Measurements from ENCODE around the gene OSBPL1A. TPM values are rescaled to one million over a fixed set of nuclear protein-coding genes. Genes with fewer than 3 reads are reported as not detected.
A peak's percentile ranks its signal among the peaks of the same experiment; 100 is the strongest.

Gene OSBPL1A
- total and polyA plus RNA-seq, 2 donors from 2014 or later = 27.0 to 40.3 TPM

DNA sequence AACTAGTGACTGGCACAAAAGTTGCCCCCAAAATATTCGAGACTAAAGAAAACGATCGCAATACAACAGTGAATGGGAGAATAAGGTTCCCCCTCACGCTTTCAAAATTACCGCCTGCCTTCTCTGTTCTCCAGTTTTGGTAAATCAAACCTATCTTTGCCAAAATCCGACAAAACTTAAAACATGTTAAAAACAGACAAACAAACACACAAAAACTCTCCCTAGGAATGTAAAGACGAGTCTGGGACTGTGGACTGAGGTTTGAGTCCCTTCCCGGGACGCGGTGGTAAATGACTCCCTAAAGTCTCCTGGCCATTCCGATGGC, 28.4 kb upstream of the OSBPL1A start:
- H3K27ac ChIP-seq (ENCODE audit: low read depth in 2 of 2, low read length in 2 of 2) = peak overlapping the region in 1 of 2 donors; percentile 23
- H3K36me3 ChIP-seq (ENCODE audit: control insufficient read depth in 2 of 3, insufficient read depth in 3 of 3, low read length in 3 of 3) = no peaks in the 10 kb centered on the region
- FAIRE-seq (no peak), DNase-seq (no peak)
- peaks cover 0 to 7% (median 0%) of the 10 kb centered on the region in 3 donors for H3K9me3 ChIP-seq (ENCODE audit: control insufficient read depth in 2 of 3, insufficient read depth in 1 of 3, low read length in 3 of 3)
- intact Hi-C loops (cut with DNase I) = no loop called here
- TF ChIP-seq CTCF (IDR thresholded peaks at IDR 0.05; ENCODE audit: borderline replicate concordance, extremely low read depth, insufficient read depth) = no peak
- peaks cover 0 to 3% (median 2%) of the 10 kb centered on the region in 3 donors for H3K4me1 ChIP-seq (ENCODE audit: control insufficient read depth in 2 of 3, insufficient read depth in 2 of 3, low read depth in 1 of 3, low read length in 3 of 3)
- peak overlapping the region; percentile 44 to 87 (median 78) for H3K4me3 ChIP-seq (ENCODE audit: low read length in 3 of 3)
- peaks cover 5% of the 10 kb centered on the region for H3K27me3 ChIP-seq (ENCODE audit: control insufficient read depth, insufficient read depth, low read length)
- H3K9ac ChIP-seq (ENCODE audit: low read length in 3 of 3) = peak overlapping the region in 1 of 3 donors; percentile 6

DNA sequence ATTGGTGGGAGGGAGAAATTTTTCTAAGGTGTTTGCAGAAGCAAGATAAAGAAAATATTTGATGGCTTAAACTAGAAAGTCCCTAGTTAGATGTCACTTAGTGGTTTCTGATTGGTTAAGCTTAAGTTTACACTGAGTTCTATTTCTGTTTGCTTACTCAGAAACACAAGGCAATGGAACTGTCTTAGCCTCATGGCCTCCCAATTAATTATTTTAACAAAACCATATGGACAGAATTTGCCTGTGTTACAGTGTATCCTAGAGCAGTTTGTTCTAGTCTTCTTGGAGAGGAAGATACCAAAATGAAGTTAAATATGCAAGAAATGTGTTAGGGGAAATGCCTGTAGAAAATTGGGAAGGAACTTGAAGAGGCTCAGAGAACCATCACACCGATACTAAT, 24.2 kb upstream of the OSBPL1A start:
- Histone ChIP-seq H3K4me1 (ENCODE audit: control insufficient read depth in 2 of 3, insufficient read depth in 2 of 3, low read depth in 1 of 3, low read length in 3 of 3) (no peaks in the 10 kb centered on the region), H3K36me3 (ENCODE audit: control insufficient read depth in 2 of 3, insufficient read depth in 3 of 3, low read length in 3 of 3) (no peaks in the 10 kb centered on the region), H3K9me3 (ENCODE audit: control insufficient read depth in 2 of 3, insufficient read depth in 1 of 3, low read length in 3 of 3) (peaks cover 0 to 7% (median 0%) of the 10 kb centered on the region in 3 donors), H3K27ac (ENCODE audit: low read depth in 2 of 2, low read length in 2 of 2) (no peak overlapping the region), H3K9ac (ENCODE audit: low read length in 3 of 3) (no peak overlapping the region), H3K27me3 (ENCODE audit: control insufficient read depth, insufficient read depth, low read length) (peaks cover 5% of the 10 kb centered on the region), H3K4me3 (ENCODE audit: low read length in 3 of 3) (no peak overlapping the region)
- TF ChIP-seq CTCF (IDR thresholded peaks at IDR 0.05; ENCODE audit: borderline replicate concordance, extremely low read depth, insufficient read depth) = no peak
- no peak for DNase-seq
- no peak for FAIRE-seq
- intact Hi-C loops (cut with DNase I) = no loop called here

DNA sequence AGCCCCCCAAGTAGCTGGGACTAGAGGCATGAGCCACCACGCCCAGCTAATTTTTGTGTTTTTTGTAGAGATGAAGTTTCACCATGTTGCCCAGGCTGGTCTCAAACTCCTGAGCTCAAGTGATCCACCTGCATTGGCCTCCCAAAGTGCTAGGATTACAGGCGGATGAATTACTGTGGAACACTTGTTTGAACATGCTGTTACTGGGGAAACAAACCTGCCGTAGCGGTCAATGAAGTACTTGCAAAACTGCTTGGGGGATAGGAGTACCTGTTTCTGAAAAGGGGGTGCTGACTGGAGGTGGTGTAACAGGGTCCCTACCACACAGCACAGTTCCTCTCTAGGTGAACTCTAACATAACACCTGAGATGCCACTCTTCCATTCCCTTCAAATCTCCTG, 22.9 kb upstream of the OSBPL1A start:
- TF ChIP-seq CTCF (IDR thresholded peaks at IDR 0.05; ENCODE audit: borderline replicate concordance, extremely low read depth, insufficient read depth) = no peak
- Histone ChIP-seq H3K4me3 (ENCODE audit: low read length in 3 of 3) (no peak overlapping the region), H3K36me3 (ENCODE audit: control insufficient read depth in 2 of 3, insufficient read depth in 3 of 3, low read length in 3 of 3) (no peaks in the 10 kb centered on the region), H3K27ac (ENCODE audit: low read depth in 2 of 2, low read length in 2 of 2) (no peak overlapping the region), H3K27me3 (ENCODE audit: control insufficient read depth, insufficient read depth, low read length) (peaks cover 5% of the 10 kb centered on the region), H3K4me1 (ENCODE audit: control insufficient read depth in 2 of 3, insufficient read depth in 2 of 3, low read depth in 1 of 3, low read length in 3 of 3) (no peaks in the 10 kb centered on the region), H3K9me3 (ENCODE audit: control insufficient read depth in 2 of 3, insufficient read depth in 1 of 3, low read length in 3 of 3) (peaks cover 0 to 1% (median 0%) of the 10 kb centered on the region in 3 donors), H3K9ac (ENCODE audit: low read length in 3 of 3) (no peak overlapping the region)
- DNase-seq (no peak), FAIRE-seq (no peak)
- intact Hi-C loops (cut with DNase I) = no loop called here

DNA sequence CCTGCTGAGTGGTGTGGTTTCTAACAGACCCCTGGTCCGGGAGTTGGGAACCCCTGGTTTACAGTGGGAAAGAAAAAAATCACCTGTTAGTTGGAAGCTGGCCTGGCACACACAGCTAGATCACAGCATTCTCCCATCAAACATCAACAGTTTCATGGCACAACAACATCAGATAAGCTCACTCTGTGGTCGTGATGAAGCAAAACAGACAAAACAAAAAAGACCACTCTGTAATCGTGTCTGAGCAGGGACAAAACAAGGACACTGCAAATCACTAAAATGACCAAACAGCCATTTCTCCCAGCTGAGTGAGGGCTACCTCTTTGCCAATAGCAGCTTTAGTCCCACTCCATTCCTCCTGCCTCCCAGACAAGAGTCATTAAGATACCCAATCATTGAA, 19.9 kb upstream of the OSBPL1A start:
- intact Hi-C loops (cut with DNase I) = no loop called here
- FAIRE-seq (no peak), DNase-seq (no peak)
- TF ChIP-seq CTCF (IDR thresholded peaks at IDR 0.05; ENCODE audit: borderline replicate concordance, extremely low read depth, insufficient read depth) = no peak
- no peak overlapping the region for H3K27ac ChIP-seq (ENCODE audit: low read depth in 2 of 2, low read length in 2 of 2)
- no peak overlapping the region for H3K9ac ChIP-seq (ENCODE audit: low read length in 3 of 3)
- no peaks in the 10 kb centered on the region for H3K4me1 ChIP-seq (ENCODE audit: control insufficient read depth in 2 of 3, insufficient read depth in 2 of 3, low read depth in 1 of 3, low read length in 3 of 3)
- no peak overlapping the region for H3K4me3 ChIP-seq (ENCODE audit: low read length in 3 of 3)
- no peaks in the 10 kb centered on the region for H3K9me3 ChIP-seq (ENCODE audit: control insufficient read depth in 2 of 3, insufficient read depth in 1 of 3, low read length in 3 of 3)
- no peaks in the 10 kb centered on the region for H3K27me3 ChIP-seq (ENCODE audit: control insufficient read depth, insufficient read depth, low read length)
- no peaks in the 10 kb centered on the region for H3K36me3 ChIP-seq (ENCODE audit: control insufficient read depth in 2 of 3, insufficient read depth in 3 of 3, low read length in 3 of 3)

All from kidney (tissue), 14 donors.